ENCODE measurements around the gene RMDN3. TPM values are rescaled to one million over a fixed set of nuclear protein-coding genes. Genes with fewer than 3 reads are reported as not detected.

The RMDN3 gene
- total and polyA plus RNA-seq, 2 of the 13 experiments (the other 11 are each of a cell fraction or from before 2014, with no cell fraction given): 16.8 to 19.5 TPM

- no peak for TF ChIP-seq ZNF367 (CRISPR knock-in tag; IDR thresholded peaks at IDR 0.05; ENCODE audit: borderline replicate concordance)
- TF ChIP-seq KDM4B (CRISPR knock-in tag; IDR thresholded peaks at IDR 0.05): no peak; the same call in 1 of the 2 replicates
- TF ChIP-seq ZNF460 (CRISPR knock-in tag; IDR thresholded peaks at IDR 0.05; ENCODE audit: borderline replicate concordance): no peak; the same call in 1 of the 2 replicates
- TF ChIP-seq, protein P1, sequence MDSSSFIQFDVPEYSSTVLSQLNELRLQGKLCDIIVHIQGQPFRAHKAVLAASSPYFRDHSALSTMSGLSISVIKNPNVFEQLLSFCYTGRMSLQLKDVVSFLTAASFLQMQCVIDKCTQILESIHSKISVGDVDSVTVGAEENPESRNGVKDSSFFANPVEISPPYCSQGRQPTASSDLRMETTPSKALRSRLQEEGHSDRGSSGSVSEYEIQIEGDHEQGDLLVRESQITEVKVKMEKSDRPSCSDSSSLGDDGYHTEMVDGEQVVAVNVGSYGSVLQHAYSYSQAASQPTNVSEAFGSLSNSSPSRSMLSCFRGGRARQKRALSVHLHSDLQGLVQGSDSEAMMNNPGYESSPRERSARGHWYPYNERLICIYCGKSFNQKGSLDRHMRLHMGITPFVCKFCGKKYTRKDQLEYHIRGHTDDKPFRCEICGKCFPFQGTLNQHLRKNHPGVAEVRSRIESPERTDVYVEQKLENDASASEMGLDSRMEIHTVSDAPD (CRISPR knock-in tag; IDR thresholded peaks at IDR 0.05): peak; percentile 17; the same call in 1 of the 2 replicates
- TF ChIP-seq MAZ (IDR thresholded peaks at IDR 0.05; ENCODE audit: borderline replicate concordance, low read depth, low read length): peak; percentile 60; the same call in 1 of the 2 replicates
- TF ChIP-seq MAZ (CRISPR knock-in tag; IDR thresholded peaks at IDR 0.05; ENCODE audit: low read depth): peak; percentile 89
- no peak for TF ChIP-seq SSRP1 (CRISPR knock-in tag; IDR thresholded peaks at IDR 0.05)
- TF ChIP-seq ZNF768 (CRISPR knock-in tag; IDR thresholded peaks at IDR 0.05): peak; percentile 62
- TF ChIP-seq ZKSCAN5 (CRISPR knock-in tag; IDR thresholded peaks at IDR 0.05): no peak
- no peak for TF ChIP-seq ZNF3 (CRISPR knock-in tag; IDR thresholded peaks at IDR 0.05)
- peak; percentile 64; the same call in 1 of the 2 replicates for TF ChIP-seq GMEB1 (CRISPR knock-in tag; IDR thresholded peaks at IDR 0.05; ENCODE audit: borderline replicate concordance)
- TF ChIP-seq SP1 (IDR thresholded peaks at IDR 0.05): no peak
- TF ChIP-seq SP1 (CRISPR knock-in tag; IDR thresholded peaks at IDR 0.05): no peak; the same call in 1 of the 2 replicates
- TF ChIP-seq HMGXB3 (CRISPR knock-in tag; IDR thresholded peaks at IDR 0.05; ENCODE audit: borderline replicate concordance): 0 out of 2 replicates have a peak, but pooled peaks have one; percentile 47
- TF ChIP-seq, protein P2, sequence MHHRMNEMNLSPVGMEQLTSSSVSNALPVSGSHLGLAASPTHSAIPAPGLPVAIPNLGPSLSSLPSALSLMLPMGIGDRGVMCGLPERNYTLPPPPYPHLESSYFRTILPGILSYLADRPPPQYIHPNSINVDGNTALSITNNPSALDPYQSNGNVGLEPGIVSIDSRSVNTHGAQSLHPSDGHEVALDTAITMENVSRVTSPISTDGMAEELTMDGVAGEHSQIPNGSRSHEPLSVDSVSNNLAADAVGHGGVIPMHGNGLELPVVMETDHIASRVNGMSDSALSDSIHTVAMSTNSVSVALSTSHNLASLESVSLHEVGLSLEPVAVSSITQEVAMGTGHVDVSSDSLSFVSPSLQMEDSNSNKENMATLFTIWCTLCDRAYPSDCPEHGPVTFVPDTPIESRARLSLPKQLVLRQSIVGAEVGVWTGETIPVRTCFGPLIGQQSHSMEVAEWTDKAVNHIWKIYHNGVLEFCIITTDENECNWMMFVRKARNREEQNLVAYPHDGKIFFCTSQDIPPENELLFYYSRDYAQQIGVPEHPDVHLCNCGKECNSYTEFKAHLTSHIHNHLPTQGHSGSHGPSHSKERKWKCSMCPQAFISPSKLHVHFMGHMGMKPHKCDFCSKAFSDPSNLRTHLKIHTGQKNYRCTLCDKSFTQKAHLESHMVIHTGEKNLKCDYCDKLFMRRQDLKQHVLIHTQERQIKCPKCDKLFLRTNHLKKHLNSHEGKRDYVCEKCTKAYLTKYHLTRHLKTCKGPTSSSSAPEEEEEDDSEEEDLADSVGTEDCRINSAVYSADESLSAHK (CRISPR knock-in tag; IDR thresholded peaks at IDR 0.05; ENCODE audit: borderline replicate concordance): peak; percentile 19; the same call in 1 of the 2 replicates
- TF ChIP-seq ARNTL (CRISPR knock-in tag; IDR thresholded peaks at IDR 0.05): no peak; the same call in 1 of the 2 replicates
- TF ChIP-seq ZNF350 (CRISPR knock-in tag; IDR thresholded peaks at IDR 0.05; ENCODE audit: borderline replicate concordance, low read depth): peak; percentile 70
- 0 out of 2 replicates have a peak, but pooled peaks have one; percentile 29 for TF ChIP-seq ZNF292 (CRISPR knock-in tag; IDR thresholded peaks at IDR 0.05; ENCODE audit: borderline replicate concordance, low read depth)
Observed at GRCh38 chr15:40763801-40764628, 9.0 kb upstream of the RMDN3 start, which contains the start of gene GCHFR (continued).

Measured in HepG2 (cell line).